AG08396 (cell line): ENCODE results near the gene KIAA0930.
A peak's percentile ranks its signal among the peaks of the same experiment; 100 is the strongest.

Experiments used
- DNase-seq: peaks from one replicate; pipeline ENCODE4 v3.0.0; 2012; ENCODE audit warnings: low spot score, mixed read lengths

Gene KIAA0930

GRCh38 chr22:45216133-45217003 is 24.3 kb downstream of the KIAA0930 start:
- DNase-seq, result peak; percentile 52

DNA sequence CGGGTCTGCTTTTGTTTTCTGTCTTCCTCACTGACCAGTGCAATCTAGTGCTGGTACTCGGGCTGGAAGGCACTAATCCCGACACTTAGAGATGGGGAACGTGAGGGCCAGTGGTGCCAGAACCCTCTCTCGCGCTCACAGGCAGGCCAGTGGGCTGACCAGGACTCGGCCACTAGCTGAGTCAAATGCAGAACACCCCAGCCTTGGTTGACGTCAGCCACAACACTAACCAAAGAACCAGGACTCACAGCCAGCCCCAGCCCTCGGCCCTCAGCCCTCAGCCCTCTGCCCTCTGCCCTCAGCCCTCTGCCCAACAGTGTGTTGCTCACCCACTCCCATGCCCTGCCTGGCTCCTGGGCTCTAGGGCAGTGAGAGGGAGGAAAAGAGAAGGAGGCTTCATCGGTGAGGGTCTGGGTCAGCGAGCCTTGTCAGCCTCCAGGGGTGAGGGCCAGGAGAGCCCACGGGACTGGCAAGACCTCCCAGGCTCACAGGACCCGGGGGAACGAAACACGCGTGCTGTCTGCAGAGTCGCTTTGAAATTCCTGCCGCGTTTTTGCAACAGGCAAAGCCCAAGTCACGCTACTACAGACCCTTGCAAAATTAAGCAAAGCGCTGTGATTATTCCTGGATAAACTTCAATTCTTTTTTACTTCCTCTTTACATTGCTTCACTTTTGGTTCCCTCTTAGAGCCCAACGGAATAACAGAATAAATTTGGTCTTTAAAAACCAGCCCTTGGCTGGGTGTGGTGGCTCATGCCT is 27.5 kb downstream of the KIAA0930 start:
- DNase-seq, result peak; percentile 66

DNA sequence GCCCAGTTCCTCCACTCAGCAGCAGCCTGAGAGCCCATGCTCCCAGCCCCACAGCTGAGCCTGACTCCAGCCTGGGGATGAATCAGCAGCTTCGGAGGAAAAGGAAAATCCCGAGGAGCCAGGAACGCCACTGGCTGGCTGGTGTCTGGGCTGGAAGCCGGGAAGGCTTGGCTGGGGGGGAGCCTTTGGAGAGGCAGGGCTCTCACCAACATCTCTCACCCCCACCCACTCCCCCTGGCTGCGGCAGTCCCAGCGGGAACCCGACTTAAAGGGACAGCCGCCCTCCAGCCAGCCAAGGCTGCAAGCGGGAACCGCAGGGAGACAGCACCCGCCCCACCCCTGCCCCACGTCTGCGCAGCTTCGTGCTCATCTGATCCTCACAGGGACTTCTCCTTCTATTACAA is 28.4 kb downstream of the KIAA0930 start:
- peak; percentile 87 for DNase-seq

DNA sequence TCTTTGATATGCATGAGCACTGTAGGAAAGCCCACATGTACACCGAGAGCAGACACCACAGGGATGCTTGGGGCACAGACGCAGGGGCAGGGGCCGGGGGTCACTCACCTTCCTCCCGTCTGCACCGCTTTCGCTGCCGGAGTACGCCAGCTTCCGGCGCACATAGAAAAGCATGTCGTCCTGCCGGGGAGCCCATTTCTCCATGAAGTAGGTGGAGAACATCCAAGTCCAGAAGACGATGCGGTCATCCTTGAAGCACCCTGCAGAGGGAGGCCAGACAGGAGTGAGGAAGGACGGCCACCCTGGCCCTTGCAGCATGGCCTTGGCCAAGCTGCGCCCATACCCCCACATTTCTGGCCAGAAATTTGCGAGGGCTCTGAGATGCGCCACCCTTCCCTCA is 28.8 kb downstream of the KIAA0930 start:
- DNase-seq, result peak; percentile 38

DNA sequence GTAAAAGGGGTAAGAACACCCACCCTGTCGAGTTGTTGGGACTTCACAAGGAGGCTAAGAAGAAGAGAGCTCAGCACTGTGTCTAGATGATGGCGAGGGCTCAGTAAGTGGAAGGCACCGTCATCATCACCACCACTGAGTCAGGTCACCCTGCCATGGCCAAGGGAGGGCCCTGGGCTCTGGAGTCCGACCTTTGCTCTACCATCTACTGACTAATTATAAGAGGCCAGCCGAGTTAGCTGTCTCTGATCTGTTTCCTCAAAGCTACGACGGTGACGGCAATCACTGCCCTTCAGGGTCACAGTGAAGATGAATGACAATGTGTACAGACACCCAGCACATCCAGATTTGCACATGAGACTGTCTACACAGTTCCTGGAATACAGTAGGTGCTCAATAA is 29.3 kb downstream of the KIAA0930 start:
- DNase-seq, result no peak

- DNase-seq, result no peak
Observed at GRCh38 chr22:45210991-45211390, 29.7 kb downstream of the KIAA0930 start.

DNA sequence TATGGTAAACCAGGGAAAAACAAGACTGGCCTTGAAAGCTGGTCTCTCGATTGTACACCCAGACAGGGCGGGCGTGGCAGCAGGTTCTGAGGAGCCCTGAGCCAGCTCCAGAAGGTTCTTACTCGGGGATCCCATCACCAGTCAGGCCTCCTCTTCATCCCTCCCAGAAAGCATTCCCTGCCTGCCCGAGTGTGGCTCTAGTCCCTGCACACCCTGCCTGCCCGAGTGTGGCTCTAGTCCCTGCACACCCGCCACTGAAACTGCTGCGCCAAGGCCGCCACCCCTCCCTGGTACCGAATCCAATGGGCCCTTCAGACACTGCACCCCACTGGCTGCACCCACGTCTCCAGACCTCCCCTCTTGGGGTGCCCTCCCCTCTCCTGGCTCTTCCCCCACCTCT is 30.1 kb downstream of the KIAA0930 start:
- DNase-seq, result no peak

DNA sequence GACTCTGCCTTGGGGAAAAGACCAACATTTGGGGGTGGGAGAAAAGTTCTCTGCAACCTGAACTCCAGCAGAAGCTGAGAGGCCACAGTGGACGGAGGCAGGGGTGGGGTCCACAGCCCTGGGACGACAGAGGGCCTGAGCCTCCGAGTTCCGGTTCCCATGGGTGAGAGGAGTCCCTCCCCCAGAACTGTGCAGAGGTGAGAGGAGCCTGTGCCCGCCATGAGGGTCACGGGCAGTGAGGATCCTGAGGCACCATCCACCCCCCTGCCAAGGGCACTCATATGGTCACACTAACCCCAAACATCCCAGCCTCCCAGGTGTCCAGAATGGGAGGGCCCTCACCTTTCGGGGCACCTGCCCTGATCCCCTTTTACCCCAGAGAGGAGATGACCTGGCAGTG is 30.5 kb downstream of the KIAA0930 start:
- no peak for DNase-seq

GRCh38 chr22:45208993-45209838 is 31.5 kb downstream of the KIAA0930 start:
- DNase-seq, result peak; percentile 73

DNA sequence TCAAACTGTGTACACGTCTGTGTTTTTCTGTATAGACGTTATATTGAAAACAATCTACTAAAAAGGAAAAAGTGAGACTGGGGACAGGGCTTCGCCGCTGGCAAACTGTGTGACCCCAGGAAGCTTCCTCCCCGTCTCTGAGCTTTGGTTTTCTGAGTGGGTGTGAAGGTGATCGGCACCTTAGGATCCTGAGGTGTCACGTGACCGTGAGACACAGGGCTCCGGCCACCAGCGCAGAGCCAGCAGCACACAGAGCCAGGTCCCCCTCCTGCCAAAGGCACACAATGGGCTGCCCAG is 32.0 kb downstream of the KIAA0930 start:
- DNase-seq, result no peak

- no peak for DNase-seq
Observed at GRCh38 chr22:45207981-45208664, 32.6 kb downstream of the KIAA0930 start.

DNA sequence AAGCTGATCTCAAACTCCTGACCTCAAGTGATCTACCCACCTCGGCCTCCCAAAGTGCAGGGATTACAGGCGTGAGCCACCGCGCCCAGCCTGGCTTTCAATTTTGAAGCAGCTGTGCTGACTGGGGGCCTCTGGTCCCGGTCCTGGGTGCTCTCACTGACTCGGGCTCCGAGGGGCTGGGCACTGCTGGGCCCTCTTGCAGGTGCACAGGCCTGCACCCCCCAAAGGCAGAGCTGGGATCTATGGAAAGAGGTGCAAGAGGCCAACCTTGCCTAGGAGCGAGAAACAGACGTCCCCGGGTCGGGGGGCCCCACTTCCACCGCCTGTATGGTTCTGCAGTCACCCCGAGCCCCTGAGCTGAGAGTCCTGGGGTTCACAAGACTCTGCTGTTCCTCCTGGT is 33.2 kb downstream of the KIAA0930 start:
- DNase-seq, result no peak

- DNase-seq, result no peak
Observed at GRCh38 chr22:45206233-45206632, 34.5 kb downstream of the KIAA0930 start.

GRCh38 chr22:45205276-45205925 is 35.3 kb downstream of the KIAA0930 start:
- DNase-seq, result no peak

DNA sequence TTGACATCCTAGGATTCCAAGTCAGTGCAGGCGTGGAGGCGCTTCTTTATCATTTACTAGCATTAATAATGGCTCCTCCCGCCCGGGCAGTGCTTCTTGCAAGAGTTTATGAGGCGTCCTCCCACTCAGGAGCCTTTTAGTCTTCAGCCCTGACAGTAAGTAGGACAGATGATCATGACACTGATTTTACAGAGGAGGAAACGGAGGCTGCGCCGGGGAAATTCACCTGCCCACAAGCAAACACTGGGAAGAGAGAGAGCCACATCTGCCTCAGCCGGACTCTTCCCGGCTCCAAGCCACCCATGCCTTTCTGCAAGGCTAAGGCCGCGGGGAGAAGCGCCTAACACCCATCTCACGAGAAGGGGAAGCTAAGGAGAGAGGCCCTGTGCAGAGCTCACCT is 35.9 kb downstream of the KIAA0930 start:
- no peak for DNase-seq

GRCh38 chr22:45204241-45204640 is 36.5 kb downstream of the KIAA0930 start:
- DNase-seq, result no peak

DNA sequence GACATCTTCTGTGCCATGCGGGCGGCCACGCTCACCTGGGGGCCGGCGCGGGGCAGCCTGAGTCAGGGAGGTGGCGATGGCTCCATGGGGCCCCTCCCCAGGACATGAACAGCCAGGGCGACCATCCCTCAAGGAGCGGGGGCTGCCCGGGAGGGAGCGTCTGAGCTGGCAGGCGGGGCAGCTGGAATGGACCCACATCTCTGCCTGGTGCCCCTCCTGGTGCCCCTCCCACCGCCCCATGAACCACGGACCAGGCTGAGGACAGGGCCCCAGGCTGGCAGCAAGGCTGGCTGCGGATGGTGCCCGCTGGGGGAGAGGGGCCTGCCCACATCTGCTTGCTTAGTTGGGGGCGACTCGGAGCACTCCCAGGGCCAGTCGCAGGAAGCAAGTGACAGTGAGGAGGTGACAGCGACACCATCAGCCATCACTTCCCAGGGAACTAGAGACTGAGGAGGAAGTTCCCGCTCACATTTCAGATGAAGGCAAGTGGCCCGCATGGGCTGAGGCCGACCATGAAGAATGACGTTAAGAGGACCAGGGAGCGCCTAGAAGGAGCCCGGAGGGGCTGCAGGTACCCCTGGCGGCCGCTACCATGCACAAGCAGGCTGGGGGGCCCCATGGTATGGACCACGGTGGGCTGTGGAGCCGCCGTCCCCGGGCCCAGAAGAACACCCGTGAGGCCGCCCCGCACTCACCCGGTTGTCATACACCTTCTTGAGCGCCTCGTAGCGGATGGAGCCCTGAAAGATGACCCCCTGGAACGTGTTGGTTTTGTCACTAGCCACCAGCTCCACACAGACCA is 37.3 kb downstream of the KIAA0930 start:
- no peak for DNase-seq

- DNase-seq, result no peak
Observed at GRCh38 chr22:45202333-45203149, 38.2 kb downstream of the KIAA0930 start.

GRCh38 chr22:45201678-45202332 is 38.9 kb downstream of the KIAA0930 start:
- DNase-seq, result peak; percentile 87
